ENCODE data around the gene HYKK.

Gene HYKK

DNA sequence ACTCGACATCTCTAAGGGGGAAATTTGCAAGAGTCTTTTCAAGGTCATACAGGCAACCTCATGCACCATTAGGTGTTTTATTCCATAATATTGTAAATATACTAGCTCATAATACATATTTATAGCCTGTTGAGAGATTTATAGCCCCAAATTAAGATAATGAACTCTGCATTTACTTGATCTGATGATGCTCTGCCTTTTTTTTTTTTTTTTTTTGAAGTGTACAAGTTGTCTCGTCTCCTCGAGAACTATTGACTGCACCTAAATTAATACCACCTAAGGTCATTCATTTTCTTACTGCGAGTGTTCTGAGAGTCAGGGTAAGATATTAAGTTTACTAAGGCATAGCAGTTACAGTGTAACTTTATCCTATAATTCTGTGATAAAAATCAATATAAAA, 64.0 kb downstream of the HYKK start:
- no peaks in the 10 kb centered on the region for H4K20me1 ChIP-seq (ENCODE audit: control insufficient read depth, insufficient read depth, low read depth, low read length)
- H3K4me1 ChIP-seq (ENCODE audit: control insufficient read depth, low read length), result peaks cover 10% of the 10 kb centered on the region
- no peak overlapping the region for H3K4me3 ChIP-seq (ENCODE audit: low read length)
- no peaks in the 10 kb centered on the region for H3K9me3 ChIP-seq (ENCODE audit: control insufficient read depth, insufficient read depth, low read length)
- no peaks in the 10 kb centered on the region for H3K9me2 ChIP-seq (replicated peaks; ENCODE audit: control insufficient read depth, low read length)
- TF ChIP-seq, protein P1, sequence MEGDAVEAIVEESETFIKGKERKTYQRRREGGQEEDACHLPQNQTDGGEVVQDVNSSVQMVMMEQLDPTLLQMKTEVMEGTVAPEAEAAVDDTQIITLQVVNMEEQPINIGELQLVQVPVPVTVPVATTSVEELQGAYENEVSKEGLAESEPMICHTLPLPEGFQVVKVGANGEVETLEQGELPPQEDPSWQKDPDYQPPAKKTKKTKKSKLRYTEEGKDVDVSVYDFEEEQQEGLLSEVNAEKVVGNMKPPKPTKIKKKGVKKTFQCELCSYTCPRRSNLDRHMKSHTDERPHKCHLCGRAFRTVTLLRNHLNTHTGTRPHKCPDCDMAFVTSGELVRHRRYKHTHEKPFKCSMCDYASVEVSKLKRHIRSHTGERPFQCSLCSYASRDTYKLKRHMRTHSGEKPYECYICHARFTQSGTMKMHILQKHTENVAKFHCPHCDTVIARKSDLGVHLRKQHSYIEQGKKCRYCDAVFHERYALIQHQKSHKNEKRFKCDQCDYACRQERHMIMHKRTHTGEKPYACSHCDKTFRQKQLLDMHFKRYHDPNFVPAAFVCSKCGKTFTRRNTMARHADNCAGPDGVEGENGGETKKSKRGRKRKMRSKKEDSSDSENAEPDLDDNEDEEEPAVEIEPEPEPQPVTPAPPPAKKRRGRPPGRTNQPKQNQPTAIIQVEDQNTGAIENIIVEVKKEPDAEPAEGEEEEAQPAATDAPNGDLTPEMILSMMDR (IDR thresholded peaks at IDR 0.05; ENCODE audit: low read depth, low read length, poor library complexity, severe bottlenecking), result no peak
- no peak for TF ChIP-seq EZH2phosphoT487 (IDR thresholded peaks at IDR 0.05; ENCODE audit: borderline replicate concordance, low read length)
- H3F3A ChIP-seq (ENCODE audit: control insufficient read depth, insufficient read depth), result 0 out of 2 replicates have a peak, but pooled peaks cover 2% of the 10 kb centered on the region
- no peak overlapping the region for H3K27ac ChIP-seq (ENCODE audit: low read depth, low read length)
- H3K79me2 ChIP-seq (ENCODE audit: control insufficient read depth, low read length), result peaks cover 3% of the 10 kb centered on the region
- H3K36me3 ChIP-seq (ENCODE audit: control insufficient read depth, low read length), result no peaks in the 10 kb centered on the region
- no peak overlapping the region for H3K4me2 ChIP-seq (ENCODE audit: low read length)
- peaks cover 3% of the 10 kb centered on the region; the same call in 1 of the 2 replicates for H3K27me3 ChIP-seq (ENCODE audit: control insufficient read depth, low read length)

DNA sequence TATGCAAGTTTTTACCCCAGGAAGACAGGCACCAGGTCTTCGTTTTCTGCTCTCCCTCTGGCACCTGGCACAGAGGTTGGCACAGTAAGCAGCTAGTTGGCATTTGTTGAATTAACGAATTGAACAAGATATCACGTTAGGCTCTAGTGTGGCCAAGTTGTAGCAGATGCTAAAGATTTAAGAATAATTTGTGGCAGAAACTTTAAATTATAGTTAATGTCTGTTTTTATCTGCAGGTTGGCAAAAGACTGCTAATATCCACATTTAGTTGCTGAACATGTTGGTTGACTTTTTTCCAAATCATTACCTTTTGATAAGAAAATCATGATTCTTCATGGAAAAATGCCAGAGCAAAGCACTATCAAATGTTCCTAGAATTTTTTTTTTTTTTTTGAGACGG, 66.0 kb downstream of the HYKK start:
- Histone ChIP-seq H3K36me3 (ENCODE audit: control insufficient read depth, low read length) (no peaks in the 10 kb centered on the region), H3K9me2 (replicated peaks; ENCODE audit: control insufficient read depth, low read length) (no peaks in the 10 kb centered on the region), H3K27ac (ENCODE audit: low read depth, low read length) (no peak overlapping the region), H3K4me1 (ENCODE audit: control insufficient read depth, low read length) (0 out of 2 replicates have a peak, but pooled peaks cover 3% of the 10 kb centered on the region), H3K27me3 (ENCODE audit: control insufficient read depth, low read length) (no peaks in the 10 kb centered on the region), H3K4me3 (ENCODE audit: low read length) (no peak overlapping the region), H3K4me2 (ENCODE audit: low read length) (no peak overlapping the region), H4K20me1 (ENCODE audit: control insufficient read depth, insufficient read depth, low read depth, low read length) (no peaks in the 10 kb centered on the region), H3K79me2 (ENCODE audit: control insufficient read depth, low read length) (no peaks in the 10 kb centered on the region), H3K9me3 (ENCODE audit: control insufficient read depth, insufficient read depth, low read length) (no peaks in the 10 kb centered on the region), H3F3A (ENCODE audit: control insufficient read depth, insufficient read depth) (no peaks in the 10 kb centered on the region)
- TF ChIP-seq EZH2phosphoT487 (IDR thresholded peaks at IDR 0.05; ENCODE audit: borderline replicate concordance, low read length), result no peak
- TF ChIP-seq, protein P1 (IDR thresholded peaks at IDR 0.05; ENCODE audit: low read depth, low read length, poor library complexity, severe bottlenecking), result no peak

DNA sequence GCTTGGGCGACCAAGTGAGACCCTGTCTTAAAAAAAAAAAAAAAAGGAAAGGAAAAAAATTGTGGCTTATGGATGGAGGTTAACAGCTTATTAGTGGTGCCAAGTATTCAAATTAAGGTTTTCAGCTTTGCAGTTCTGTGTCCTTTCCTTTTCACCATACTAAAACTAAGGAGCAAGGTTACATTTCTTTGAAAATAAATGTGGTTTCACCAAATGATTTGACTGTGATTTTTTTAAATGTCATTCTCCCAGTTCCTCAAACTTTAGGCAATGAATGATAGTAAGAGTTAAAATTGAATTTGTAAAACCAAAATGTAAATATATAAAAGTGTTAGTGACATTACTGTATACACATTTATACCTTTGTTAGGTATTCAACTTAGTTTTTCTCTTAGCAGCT, 67.6 kb downstream of the HYKK start:
- H3K9me2 ChIP-seq (replicated peaks; ENCODE audit: control insufficient read depth, low read length), result no peaks in the 10 kb centered on the region
- H3K79me2 ChIP-seq (ENCODE audit: control insufficient read depth, low read length), result no peaks in the 10 kb centered on the region
- H3K4me3 ChIP-seq (ENCODE audit: low read length), result no peak overlapping the region
- H3K27me3 ChIP-seq (ENCODE audit: control insufficient read depth, low read length), result no peaks in the 10 kb centered on the region
- H3K36me3 ChIP-seq (ENCODE audit: control insufficient read depth, low read length), result no peaks in the 10 kb centered on the region
- H3K4me2 ChIP-seq (ENCODE audit: low read length), result no peak overlapping the region
- H3K27ac ChIP-seq (ENCODE audit: low read depth, low read length), result no peak overlapping the region
- no peaks in the 10 kb centered on the region for H3K9me3 ChIP-seq (ENCODE audit: control insufficient read depth, insufficient read depth, low read length)
- H3K4me1 ChIP-seq (ENCODE audit: control insufficient read depth, low read length), result 0 out of 2 replicates have a peak, but pooled peaks cover 3% of the 10 kb centered on the region
- no peaks in the 10 kb centered on the region for H4K20me1 ChIP-seq (ENCODE audit: control insufficient read depth, insufficient read depth, low read depth, low read length)
- no peaks in the 10 kb centered on the region for H3F3A ChIP-seq (ENCODE audit: control insufficient read depth, insufficient read depth)
- no peak for TF ChIP-seq EZH2phosphoT487 (IDR thresholded peaks at IDR 0.05; ENCODE audit: borderline replicate concordance, low read length)
- TF ChIP-seq, protein P1 (IDR thresholded peaks at IDR 0.05; ENCODE audit: low read depth, low read length, poor library complexity, severe bottlenecking), result no peak
